HepG2 (cell line): ENCODE data around the gene DTD2. TPM values are rescaled to one million over a fixed set of nuclear protein-coding genes. Genes with fewer than 3 reads are reported as not detected.

Source experiments
- ESRRA ChIP-seq: sonication (generic); formaldehyde crosslinking; IDR thresholded peaks from 2 replicates; pipeline ENCODE4 v1.5.1; 2020; ENCODE audit warnings: mild to moderate bottlenecking, low read depth, missing genetic modification reagents
- ETV5 ChIP-seq: IDR thresholded peaks from 2 replicates; pipeline ENCODE4 v1.6.1; 2018; ENCODE audit warnings: missing biosample characterization, missing genetic modification reagents, inconsistent platforms, borderline replicate concordance
- FLYWCH1 ChIP-seq: sonication (generic); formaldehyde crosslinking; IDR thresholded peaks from 2 replicates; pipeline ENCODE4 v1.8.1; 2023; ENCODE audit warnings: mild to moderate bottlenecking, missing genetic modification reagents
- HOXA7 ChIP-seq: sonication (generic); formaldehyde crosslinking; IDR thresholded peaks from 2 replicates; pipeline ENCODE4 v1.8.1; 2022; ENCODE audit warnings: mild to moderate bottlenecking, missing genetic modification reagents, moderate library complexity
- NFKBIZ ChIP-seq: IDR thresholded peaks from 2 replicates; pipeline ENCODE4 v1.6.1; 2018; ENCODE audit warnings: missing genetic modification reagents, missing compliant biosample characterization
- PRPF4 ChIP-seq: fragments of 200-400 bp; formaldehyde crosslinking; IDR thresholded peaks from 2 replicates; pipeline ENCODE4 v1.6.1; 2016; ENCODE audit warnings: low read length, low read depth; ENCODE audit not compliant: poor library complexity, severe bottlenecking
- STAT5B ChIP-seq: sonication (generic); formaldehyde crosslinking; IDR thresholded peaks from 2 replicates; pipeline ENCODE4 v1.4.0; 2020; ENCODE audit warnings: missing genetic modification reagents
- ZKSCAN1 ChIP-seq: fragments of 150-350 bp; IDR thresholded peaks from 2 replicates; pipeline ENCODE4 v1.6.1; 2014; ENCODE audit warnings: low read length
- ZNF101 ChIP-seq: sonication (generic); formaldehyde crosslinking; IDR thresholded peaks from 2 replicates; pipeline ENCODE4 v1.4.0; 2020; ENCODE audit warnings: mild to moderate bottlenecking, low read depth, missing genetic modification reagents, borderline replicate concordance
- ZNF282 ChIP-seq: fragments of 450-650 bp; IDR thresholded peaks from 2 replicates; pipeline ENCODE4 v1.6.1; 2018; ENCODE audit not compliant: partially characterized antibody
- ZNF543 ChIP-seq: sonication (generic); formaldehyde crosslinking; IDR thresholded peaks from 2 replicates; pipeline ENCODE4 v1.4.0; 2020; ENCODE audit warnings: mild to moderate bottlenecking, missing genetic modification reagents
- ZNF558 ChIP-seq: sonication (generic); formaldehyde crosslinking; IDR thresholded peaks from 2 replicates; pipeline ENCODE4 v1.9.0; 2022; ENCODE audit warnings: mild to moderate bottlenecking, missing genetic modification reagents, borderline replicate concordance
- ZNF564 ChIP-seq: sonication (generic); formaldehyde crosslinking; IDR thresholded peaks from 2 replicates; pipeline ENCODE4 v1.8.1; 2023; ENCODE audit warnings: mild to moderate bottlenecking, missing genetic modification reagents
- ZNF670 ChIP-seq: sonication (generic); formaldehyde crosslinking; IDR thresholded peaks from 2 replicates; pipeline ENCODE4 v1.8.0; 2022; ENCODE audit warnings: mild to moderate bottlenecking, missing genetic modification reagents, borderline replicate concordance
- ZSCAN20 ChIP-seq: sonication (generic); formaldehyde crosslinking; IDR thresholded peaks from 2 replicates; pipeline ENCODE4 v1.4.0; 2020; ENCODE audit warnings: missing genetic modification reagents, mild to moderate bottlenecking, borderline replicate concordance
- ZSCAN31 ChIP-seq: sonication (generic); formaldehyde crosslinking; IDR thresholded peaks from 2 replicates; pipeline ENCODE4 v1.5.0; 2020; ENCODE audit warnings: low read depth, mild to moderate bottlenecking, missing genetic modification reagents
- polyA plus RNA-seq, 8 experiments: library from polyadenylated mRNA; depleted of rRNA in 3 of 8; stranded (reverse) in 7 of 8; unstranded in 1 of 8; fragments of >200 nt; fragmentation: Illumina TruSeq in 4 of 8; extraction: Trizol in 4 of 8; gene quantifications; 2 replicates each; pipeline versions ENCODE4 v1.2.1 to v1.2.3, GENCODE V29; 2011 to 2016; ENCODE audit warnings: low read depth in 4 of 8, missing spikeins in 1 of 8, mixed read lengths in 1 of 8; ENCODE audit not compliant: insufficient read depth in 1 of 8
- total RNA-seq, 5 experiments: library from RNA; depleted of rRNA; stranded (reverse); fragments of >200 nt; fragmentation: Illumina TruSeq; extraction: Trizol; gene quantifications; 2 replicates each; pipeline ENCODE4 v1.2.3, GENCODE V29; 2016; ENCODE audit warnings: low read depth in 1 of 5
- TF ChIP-seq, protein P1 (sequence below): sonication (generic); formaldehyde crosslinking; IDR thresholded peaks from 2 replicates; pipeline ENCODE4 v1.5.0; 2020; ENCODE audit warnings: missing genetic modification reagents
- TF ChIP-seq, protein P2 (sequence below): sonication (generic); formaldehyde crosslinking; IDR thresholded peaks from 2 replicates; pipeline ENCODE4 v1.4.0; 2020; ENCODE audit warnings: missing genetic modification reagents, borderline replicate concordance
- TF ChIP-seq, protein P3 (sequence below): sonication (generic); formaldehyde crosslinking; IDR thresholded peaks from 2 replicates; pipeline ENCODE4 v1.4.0; 2020; ENCODE audit warnings: missing genetic modification reagents
- TF ChIP-seq, protein P4 (sequence below): sonication (generic); formaldehyde crosslinking; IDR thresholded peaks from 2 replicates; pipeline ENCODE4 v1.5.0; 2020; ENCODE audit warnings: missing genetic modification reagents
- TF ChIP-seq, protein P5 (sequence below): sonication (generic); formaldehyde crosslinking; IDR thresholded peaks from 2 replicates; pipeline ENCODE4 v1.5.1; 2020; ENCODE audit warnings: missing genetic modification reagents, mild to moderate bottlenecking, borderline replicate concordance
- TF ChIP-seq, protein P6 (sequence below): sonication (generic); formaldehyde crosslinking; IDR thresholded peaks from 2 replicates; pipeline ENCODE4 v1.4.0; 2020; ENCODE audit warnings: low read depth, mild to moderate bottlenecking, missing genetic modification reagents

Gene DTD2
- total and polyA plus RNA-seq, 2 of the 13 experiments (the other 11 are each of a cell fraction or from before 2014, with no cell fraction given): 22.3 to 49.8 TPM

DNA sequence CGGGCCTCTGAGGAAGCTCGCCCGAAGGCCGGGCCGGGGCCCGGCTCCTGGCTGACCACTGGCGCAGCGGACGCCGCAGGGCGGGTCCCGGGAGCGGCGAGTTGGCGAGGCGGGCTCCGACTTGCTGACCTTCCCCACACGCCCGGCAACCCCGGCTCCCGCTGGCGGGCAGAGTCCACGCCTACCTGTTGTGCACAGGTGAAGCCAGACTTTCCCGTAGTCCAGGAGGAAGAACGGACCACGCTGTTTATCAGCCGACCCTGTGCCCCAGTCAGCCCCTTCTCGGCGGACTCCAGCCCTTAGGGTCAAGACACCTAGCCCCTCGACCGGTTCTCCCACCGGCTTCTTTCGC, 37.4 kb downstream of the DTD2 start (continued):
- TF ChIP-seq, protein P1, sequence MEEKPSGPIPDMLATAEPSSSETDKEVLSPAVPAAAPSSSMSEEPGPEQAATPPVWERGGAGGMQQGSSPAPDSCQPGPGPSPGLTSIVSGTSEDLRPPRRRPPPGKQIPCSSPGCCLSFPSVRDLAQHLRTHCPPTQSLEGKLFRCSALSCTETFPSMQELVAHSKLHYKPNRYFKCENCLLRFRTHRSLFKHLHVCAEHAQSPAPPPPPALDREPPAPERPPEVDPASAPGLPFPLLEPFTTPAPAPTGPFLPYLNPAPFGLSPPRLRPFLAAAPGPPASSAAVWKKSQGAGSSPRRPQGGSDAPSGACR: no peak
- TF ChIP-seq ZSCAN31 (CRISPR knock-in tag) (no peak; the same call in 1 of the 2 replicates), FLYWCH1 (CRISPR knock-in tag) (no peak), ZNF670 (no peak), PRPF4 (no peak), ZKSCAN1 (no peak), ZNF564 (CRISPR knock-in tag) (no peak), ZNF543 (CRISPR knock-in tag) (no peak), STAT5B (CRISPR knock-in tag) (no peak), NFKBIZ (CRISPR knock-in tag) (no peak), ZSCAN20 (CRISPR knock-in tag) (peak; percentile 85), ETV5 (CRISPR knock-in tag) (no peak; the same call in 1 of the 2 replicates), ZNF101 (CRISPR knock-in tag) (no peak), ZNF282 (no peak), ESRRA (CRISPR knock-in tag) (no peak), ZNF558 (no peak), HOXA7 (no peak)
- TF ChIP-seq, protein P2, sequence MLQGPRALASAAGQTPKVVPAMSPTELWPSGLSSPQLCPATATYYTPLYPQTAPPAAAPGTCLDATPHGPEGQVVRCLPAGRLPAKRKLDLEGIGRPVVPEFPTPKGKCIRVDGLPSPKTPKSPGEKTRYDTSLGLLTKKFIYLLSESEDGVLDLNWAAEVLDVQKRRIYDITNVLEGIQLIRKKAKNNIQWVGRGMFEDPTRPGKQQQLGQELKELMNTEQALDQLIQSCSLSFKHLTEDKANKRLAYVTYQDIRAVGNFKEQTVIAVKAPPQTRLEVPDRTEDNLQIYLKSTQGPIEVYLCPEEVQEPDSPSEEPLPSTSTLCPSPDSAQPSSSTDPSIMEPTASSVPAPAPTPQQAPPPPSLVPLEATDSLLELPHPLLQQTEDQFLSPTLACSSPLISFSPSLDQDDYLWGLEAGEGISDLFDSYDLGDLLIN (CRISPR knock-in tag): no peak
- TF ChIP-seq, protein P3, sequence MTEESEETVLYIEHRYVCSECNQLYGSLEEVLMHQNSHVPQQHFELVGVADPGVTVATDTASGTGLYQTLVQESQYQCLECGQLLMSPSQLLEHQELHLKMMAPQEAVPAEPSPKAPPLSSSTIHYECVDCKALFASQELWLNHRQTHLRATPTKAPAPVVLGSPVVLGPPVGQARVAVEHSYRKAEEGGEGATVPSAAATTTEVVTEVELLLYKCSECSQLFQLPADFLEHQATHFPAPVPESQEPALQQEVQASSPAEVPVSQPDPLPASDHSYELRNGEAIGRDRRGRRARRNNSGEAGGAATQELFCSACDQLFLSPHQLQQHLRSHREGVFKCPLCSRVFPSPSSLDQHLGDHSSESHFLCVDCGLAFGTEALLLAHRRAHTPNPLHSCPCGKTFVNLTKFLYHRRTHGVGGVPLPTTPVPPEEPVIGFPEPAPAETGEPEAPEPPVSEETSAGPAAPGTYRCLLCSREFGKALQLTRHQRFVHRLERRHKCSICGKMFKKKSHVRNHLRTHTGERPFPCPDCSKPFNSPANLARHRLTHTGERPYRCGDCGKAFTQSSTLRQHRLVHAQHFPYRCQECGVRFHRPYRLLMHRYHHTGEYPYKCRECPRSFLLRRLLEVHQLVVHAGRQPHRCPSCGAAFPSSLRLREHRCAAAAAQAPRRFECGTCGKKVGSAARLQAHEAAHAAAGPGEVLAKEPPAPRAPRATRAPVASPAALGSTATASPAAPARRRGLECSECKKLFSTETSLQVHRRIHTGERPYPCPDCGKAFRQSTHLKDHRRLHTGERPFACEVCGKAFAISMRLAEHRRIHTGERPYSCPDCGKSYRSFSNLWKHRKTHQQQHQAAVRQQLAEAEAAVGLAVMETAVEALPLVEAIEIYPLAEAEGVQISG: no peak
- TF ChIP-seq, protein P4, sequence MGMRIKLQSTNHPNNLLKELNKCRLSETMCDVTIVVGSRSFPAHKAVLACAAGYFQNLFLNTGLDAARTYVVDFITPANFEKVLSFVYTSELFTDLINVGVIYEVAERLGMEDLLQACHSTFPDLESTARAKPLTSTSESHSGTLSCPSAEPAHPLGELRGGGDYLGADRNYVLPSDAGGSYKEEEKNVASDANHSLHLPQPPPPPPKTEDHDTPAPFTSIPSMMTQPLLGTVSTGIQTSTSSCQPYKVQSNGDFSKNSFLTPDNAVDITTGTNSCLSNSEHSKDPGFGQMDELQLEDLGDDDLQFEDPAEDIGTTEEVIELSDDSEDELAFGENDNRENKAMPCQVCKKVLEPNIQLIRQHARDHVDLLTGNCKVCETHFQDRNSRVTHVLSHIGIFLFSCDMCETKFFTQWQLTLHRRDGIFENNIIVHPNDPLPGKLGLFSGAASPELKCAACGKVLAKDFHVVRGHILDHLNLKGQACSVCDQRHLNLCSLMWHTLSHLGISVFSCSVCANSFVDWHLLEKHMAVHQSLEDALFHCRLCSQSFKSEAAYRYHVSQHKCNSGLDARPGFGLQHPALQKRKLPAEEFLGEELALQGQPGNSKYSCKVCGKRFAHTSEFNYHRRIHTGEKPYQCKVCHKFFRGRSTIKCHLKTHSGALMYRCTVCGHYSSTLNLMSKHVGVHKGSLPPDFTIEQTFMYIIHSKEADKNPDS: no peak
- TF ChIP-seq, protein P5, sequence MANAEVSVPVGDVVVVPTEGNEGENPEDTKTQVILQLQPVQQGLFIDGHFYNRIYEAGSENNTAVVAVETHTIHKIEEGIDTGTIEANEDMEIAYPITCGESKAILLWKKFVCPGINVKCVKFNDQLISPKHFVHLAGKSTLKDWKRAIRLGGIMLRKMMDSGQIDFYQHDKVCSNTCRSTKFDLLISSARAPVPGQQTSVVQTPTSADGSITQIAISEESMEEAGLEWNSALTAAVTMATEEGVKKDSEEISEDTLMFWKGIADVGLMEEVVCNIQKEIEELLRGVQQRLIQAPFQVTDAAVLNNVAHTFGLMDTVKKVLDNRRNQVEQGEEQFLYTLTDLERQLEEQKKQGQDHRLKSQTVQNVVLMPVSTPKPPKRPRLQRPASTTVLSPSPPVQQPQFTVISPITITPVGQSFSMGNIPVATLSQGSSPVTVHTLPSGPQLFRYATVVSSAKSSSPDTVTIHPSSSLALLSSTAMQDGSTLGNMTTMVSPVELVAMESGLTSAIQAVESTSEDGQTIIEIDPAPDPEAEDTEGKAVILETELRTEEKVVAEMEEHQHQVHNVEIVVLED (CRISPR knock-in tag): no peak
- TF ChIP-seq, protein P6, sequence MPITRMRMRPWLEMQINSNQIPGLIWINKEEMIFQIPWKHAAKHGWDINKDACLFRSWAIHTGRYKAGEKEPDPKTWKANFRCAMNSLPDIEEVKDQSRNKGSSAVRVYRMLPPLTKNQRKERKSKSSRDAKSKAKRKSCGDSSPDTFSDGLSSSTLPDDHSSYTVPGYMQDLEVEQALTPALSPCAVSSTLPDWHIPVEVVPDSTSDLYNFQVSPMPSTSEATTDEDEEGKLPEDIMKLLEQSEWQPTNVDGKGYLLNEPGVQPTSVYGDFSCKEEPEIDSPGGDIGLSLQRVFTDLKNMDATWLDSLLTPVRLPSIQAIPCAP (CRISPR knock-in tag): no peak
